Stimulated activated CD4-positive, alpha-beta T cell treated with anti-CD3 and anti-CD28 coated beads, Interleukin-4, amount 100 ng/mL, for 24 hours (primary cell): ENCODE measurements around the gene S100B.
A peak's percentile ranks its signal among the peaks of the same experiment; 100 is the strongest.

ENCODE experiments used
- DNase-seq: peaks from one replicate; pipeline ENCODE4 v3.0.0-alpha.2; 2020

Gene S100B

DNA sequence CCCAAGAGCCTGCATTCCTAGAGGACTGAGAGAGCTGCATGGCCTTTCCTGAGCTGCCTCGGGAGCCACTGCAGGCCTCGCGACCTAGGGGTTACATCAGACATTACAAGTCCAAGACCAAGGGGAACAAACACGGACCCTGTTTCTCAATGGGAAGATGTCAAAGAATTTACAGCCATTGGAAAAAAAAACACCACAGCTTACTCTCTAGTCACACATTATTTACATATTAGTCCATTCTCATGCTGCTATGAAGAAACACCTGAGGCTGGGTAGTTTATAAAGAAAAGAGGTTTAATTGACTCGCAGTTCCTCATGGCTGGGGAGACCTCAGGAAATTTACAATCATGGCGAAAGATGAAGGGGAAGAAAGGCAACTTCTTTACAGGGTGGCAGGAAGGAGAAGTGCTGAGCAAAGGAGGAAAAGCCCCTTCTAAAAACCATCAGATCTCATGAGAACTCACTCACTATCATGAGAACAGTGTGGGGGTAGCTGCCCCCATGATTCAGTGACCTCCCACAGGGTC lies 22.2 kb upstream of the S100B start:
- no peak for DNase-seq

GRCh38 chr21:46626536-46626935 lies 21.7 kb upstream of the S100B start:
- DNase-seq, result no peak

GRCh38 chr21:46625759-46626158 lies 20.9 kb upstream of the S100B start:
- no peak for DNase-seq

DNA sequence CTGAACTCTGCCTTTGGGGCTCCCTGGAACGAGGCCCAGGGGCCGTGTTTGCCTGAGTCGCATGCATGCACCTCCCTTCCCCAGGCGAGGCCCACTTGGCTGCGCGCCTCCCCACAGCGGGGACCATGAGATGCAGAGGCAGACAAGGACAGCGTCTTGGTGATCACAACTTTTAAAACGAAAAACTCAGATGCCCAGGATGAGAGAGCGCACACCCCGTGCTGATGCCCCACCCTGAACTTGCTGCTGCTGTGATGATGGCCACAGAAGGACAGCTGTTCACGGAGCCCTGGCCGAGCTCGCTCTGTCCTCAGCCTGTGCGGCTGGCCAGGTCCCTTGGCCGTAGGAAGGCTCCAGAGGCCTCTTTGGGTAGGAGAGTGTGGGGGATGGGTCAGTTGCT lies 19.2 kb upstream of the S100B start:
- DNase-seq, result no peak

GRCh38 chr21:46622226-46622625 lies 17.3 kb upstream of the S100B start:
- DNase-seq, result peak; percentile 17

- DNase-seq, result no peak
Measured at GRCh38 chr21:46621457-46622182, 16.7 kb upstream of the S100B start.

DNA sequence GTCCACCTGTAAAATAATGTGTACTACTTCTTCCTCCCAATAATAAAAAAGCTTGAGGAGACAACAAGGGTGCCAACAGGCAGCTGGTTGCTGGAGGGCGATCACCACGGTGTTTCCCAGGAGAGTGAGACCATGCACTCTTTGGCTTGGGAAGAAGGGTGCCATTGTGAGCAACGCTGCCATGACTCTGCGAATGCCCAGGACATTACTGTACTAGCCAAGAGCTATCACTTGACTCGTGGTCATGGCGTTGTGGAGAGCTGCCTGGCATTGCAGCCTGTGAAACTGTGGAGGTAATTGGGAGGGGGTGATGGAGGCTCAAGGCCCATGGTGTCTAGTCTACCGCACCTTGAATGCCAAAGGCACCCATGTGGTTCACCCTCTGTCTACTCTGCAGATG lies 16.0 kb upstream of the S100B start:
- no peak for DNase-seq

DNA sequence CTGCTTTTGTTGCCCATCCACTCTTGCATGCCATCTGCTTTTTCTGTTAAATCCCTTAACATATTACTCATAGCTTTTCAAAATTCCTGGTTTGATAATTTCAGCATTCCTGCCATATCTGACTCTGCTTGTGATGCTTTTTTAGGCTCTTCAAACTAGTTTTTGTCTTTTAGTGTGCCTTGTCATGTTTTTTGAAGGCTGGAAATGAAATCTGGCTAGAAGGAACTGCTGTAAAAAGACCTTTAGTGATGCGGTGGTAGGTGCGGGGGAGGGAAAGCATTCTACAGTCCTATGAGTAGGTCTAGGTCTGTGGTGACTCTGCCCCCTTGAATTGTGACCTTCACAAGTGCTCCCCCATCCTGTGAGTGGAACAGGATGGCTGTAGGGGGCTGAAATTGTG lies 15.0 kb upstream of the S100B start:
- DNase-seq, result no peak

- DNase-seq, result no peak
Measured at GRCh38 chr21:46618738-46619379, 14.0 kb upstream of the S100B start.

DNA sequence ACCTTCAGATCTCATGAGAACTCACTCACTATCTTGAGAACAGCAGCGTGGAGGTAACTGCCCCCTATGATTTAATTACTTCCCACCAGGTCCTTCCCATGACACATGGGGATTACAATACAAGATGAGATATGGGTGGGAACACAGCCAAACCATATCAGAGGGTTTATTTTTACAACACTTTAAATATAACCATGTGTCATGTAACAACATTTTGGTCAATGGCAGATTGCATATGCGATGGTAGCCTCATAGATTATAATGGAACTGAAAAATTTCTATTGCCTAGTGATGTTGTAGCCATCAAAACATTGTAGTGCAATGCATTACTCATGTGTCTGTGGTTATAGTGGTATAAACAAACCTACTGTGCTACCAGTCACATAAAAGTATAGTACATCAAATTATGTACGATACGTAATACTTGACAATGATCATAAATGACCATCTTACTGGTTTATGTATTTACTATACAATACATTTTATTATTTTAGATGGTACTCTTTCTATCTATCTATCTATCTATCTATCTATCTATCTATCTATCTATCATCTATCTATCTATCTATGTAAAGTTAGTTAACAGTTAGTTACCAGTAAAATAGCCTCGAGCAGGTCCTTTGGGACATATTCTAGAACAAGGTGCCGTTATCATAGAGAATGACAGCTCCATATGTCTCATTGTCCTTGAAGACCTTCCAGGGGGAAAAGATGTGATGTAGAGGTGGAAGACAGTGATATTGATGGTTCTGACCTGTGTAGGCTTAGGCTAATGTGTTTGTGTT lies 12.6 kb upstream of the S100B start:
- no peak for DNase-seq

- DNase-seq, result no peak
Measured at GRCh38 chr21:46616656-46617055, 11.8 kb upstream of the S100B start.

- no peak for DNase-seq
Measured at GRCh38 chr21:46616050-46616449, 11.2 kb upstream of the S100B start.

GRCh38 chr21:46613391-46613790 lies 8.5 kb upstream of the S100B start:
- no peak for DNase-seq

DNA sequence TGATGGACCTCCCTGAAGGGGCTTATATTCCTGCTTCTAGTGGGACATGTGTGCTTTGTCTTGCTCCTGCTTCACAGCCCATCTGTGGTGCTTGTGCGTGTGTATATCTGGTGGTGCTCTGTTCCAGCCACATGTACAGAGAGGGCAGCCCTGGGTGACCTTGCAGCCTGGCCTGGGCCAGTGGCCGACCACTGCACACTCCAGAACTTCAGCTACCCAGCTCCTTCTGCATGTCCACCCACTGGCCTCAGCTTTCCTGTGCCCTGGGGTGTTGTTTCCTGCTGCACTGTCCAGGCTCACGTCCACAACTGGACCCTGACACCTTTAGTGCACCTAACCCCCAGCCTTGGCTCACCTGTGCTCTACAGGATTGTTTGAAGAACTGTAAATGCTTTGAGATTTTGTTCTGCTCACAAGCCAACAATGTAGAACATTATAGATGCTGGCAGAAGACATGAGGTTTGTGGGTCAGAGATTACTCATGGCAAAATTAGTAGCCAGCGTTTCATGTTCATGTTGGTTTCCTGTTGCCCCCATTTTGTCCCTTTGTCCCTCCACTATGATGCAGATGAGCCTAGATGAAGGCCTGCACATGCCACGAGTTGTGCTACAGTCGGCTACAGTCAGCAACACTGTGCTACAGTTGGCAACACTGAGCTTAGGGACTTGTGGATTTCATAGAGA lies 5.3 kb upstream of the S100B start:
- DNase-seq, result no peak

DNA sequence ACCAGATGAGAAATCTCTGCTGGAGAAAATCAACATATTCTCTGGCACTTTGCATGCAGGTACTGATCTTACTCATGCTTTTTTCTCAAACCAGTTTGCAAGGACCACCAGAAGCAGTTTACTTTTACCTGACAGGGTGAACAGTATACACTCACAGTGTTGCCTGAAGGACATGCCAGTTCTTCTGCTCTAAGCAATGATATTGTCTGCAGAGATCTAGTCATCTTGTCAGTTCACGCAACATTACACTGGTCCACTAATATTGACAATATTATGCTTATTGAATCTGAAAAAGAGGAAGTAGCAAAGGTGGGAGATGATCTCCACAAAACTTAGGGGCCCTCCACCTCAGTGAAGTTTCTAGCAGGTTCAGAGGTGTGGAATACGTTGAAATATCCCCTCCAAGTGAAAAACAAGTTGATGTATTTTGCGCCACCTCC lies 3.8 kb upstream of the S100B start:
- no peak for DNase-seq

DNA sequence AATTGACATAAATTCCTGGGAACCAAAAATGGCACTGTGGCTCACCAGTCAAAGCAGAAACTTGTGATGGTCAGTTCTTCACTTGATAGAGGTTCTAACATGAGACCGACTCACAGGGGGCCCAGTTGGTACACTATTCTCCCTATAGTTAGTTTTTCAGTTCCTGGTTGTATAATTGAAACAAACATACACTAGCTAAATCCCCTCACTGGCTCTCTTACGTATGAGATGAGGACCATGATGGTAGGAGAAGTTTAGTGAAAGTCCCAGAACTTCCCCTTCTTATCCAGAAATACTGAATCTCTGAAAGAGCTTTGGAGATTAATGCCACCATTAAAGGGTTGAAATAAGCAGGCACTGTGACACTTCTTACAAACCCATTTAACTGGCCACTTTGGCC lies 2.8 kb upstream of the S100B start:
- no peak for DNase-seq

DNA sequence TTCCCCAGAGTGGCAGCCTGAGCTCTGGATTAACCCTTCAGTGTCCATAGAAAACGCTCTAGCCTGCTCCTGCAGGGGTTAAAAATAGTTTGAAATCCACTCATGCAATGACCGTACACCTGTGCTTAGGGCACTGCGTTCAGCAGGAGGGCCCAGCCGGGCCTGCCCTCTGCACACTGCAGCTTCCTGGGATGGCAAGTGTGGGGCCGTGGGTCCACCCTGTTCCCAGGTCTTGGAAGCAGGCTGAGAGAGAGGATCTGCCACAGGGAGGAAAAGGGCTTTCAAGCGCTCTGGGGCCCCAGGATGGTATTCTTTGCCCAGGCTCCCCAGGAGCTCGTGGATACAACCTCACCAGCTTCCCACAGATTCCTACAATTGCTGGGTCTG lies 1.5 kb upstream of the S100B start:
- no peak for DNase-seq

DNA sequence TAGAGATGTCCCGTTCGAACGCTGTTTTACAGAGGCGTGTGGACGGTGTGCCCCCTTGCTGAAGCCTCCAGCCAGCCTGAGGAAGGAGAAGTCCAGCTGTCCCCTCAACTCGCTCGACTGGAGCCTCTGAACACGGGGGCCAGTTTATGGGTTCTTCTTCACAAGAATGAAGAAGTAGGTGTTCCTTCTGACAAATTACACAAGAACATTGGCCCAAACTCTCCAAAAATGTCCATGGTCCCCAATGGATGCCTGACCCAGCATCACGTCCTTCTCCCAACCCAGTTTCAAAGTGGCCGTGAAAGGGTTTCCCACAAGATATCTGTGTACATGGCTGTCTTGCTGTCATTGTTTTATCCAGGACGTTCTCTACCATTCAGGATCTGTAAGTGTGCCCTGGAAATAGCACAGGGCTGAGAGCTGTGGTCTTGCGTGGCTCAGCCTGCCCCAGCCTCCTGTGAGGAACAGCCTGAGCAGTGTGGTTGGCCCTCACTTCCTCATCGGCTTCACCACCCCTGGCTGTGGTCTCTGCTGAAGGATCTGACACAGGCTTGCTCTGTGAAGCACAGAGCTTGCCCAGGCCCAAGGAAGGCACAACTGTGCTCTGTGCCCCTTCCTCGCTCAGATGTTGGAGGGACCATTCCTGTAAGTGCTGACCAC lies 1.0 kb upstream of the S100B start:
- peak; percentile 24 for DNase-seq

- no peak for DNase-seq
Measured at GRCh38 chr21:46604329-46604974, 430 bp downstream of the S100B start.

- DNase-seq, result no peak
Measured at GRCh38 chr21:46603228-46603627, 1.7 kb downstream of the S100B start.

DNA sequence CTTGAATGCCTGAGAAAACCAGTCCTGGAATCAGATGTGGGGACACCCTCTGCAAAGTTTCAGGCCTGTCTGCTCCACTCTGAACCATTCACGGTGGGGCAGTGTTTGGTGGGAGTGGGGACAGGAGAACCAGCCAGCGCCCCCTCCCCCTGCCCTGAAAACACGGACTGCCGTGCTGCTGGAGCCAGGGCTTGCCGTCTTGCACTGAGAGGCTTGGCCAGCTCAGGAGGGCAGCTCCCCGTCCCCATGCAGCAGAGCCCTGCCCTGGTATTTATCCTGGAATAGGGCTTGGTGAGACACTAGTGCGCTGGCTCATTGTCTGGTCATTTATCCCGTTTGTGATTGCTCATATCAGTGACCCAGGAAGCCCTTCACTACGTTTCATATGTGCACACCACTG lies 3.9 kb downstream of the S100B start:
- no peak for DNase-seq

GRCh38 chr21:46600305-46600704 lies 4.6 kb downstream of the S100B start:
- no peak for DNase-seq
